Prostate gland (tissue), 2 donors: ENCODE measurements around the gene ZBTB32. TPM values are rescaled to one million over a fixed set of nuclear protein-coding genes. Genes with fewer than 3 reads are reported as not detected.
A peak's percentile ranks its signal among the peaks of the same experiment; 100 is the strongest.

Experiments used
- DNase-seq: peaks from one replicate; pipeline ENCODE4 v3.0.0-alpha.2; 2019; ENCODE audit warnings: low spot score
- H3K27ac ChIP-seq, 2 donors: fragments of 200-600 bp; sonication (generic); 2 replicates each; pipeline ENCODE4 v1.5.1; 2017 to 2019
- H3K27me3 ChIP-seq: fragments of 200-600 bp; sonication (generic); replicated peaks from 2 replicates; pipeline ENCODE4 v1.5.1; 2019; ENCODE audit not compliant: insufficient read depth
- H3K36me3 ChIP-seq, 2 donors: fragments of 200-600 bp; sonication (generic); 1 replicate in 1 of 2; 2 replicates in 1 of 2; pipeline versions ENCODE4 v1.5.1 to v1.8.1; 2017 to 2019
- H3K4me1 ChIP-seq: fragments of 200-600 bp; sonication (generic); replicated peaks from 2 replicates; pipeline ENCODE4 v1.5.1; 2019
- H3K4me3 ChIP-seq, 2 donors: fragments of 200-600 bp; sonication (generic); 2 replicates each; pipeline ENCODE4 v1.5.1; 2017 to 2019
- H3K9me3 ChIP-seq: fragments of 200-600 bp; sonication (generic); 2 replicates; pipeline ENCODE4 v1.5.1; 2017
- CTCF ChIP-seq, 4 experiments: fragments of 200-600 bp in 2 of 4; fragments of 450-650 bp in 2 of 4; sonication (generic) in 2 of 4; IDR thresholded peaks; 1 replicate in 3 of 4; 2 replicates in 1 of 4; pipeline ENCODE4 v1.5.1; 2016 to 2019; ENCODE audit warnings: antibody characterized with exemption in 4 of 4, mild to moderate bottlenecking in 2 of 4, moderate library complexity in 2 of 4
- POLR2A ChIP-seq: fragments of 450-650 bp; IDR thresholded peaks from one replicate; pipeline ENCODE4 v1.6.1; 2016; ENCODE audit warnings: antibody characterized with exemption, mild to moderate bottlenecking
- POLR2AphosphoS5 ChIP-seq: sonication (generic); formaldehyde crosslinking; IDR thresholded peaks from one replicate; pipeline ENCODE4 v1.6.1; 2017; ENCODE audit warnings: antibody characterized with exemption
- WGBS: methylation state at CpG from one replicate; pipeline ENCODE4 v1.1.5; 2018; 5-methylcytosine and 5-hydroxymethylcytosine counted together
- intact Hi-C: fragments of 100-400 bp; cut with DNase I; formaldehyde crosslinking; loops from one replicate; pipeline ENCODE4 v1.14.2; 2022
- total RNA-seq, 2 donors: library from RNA; depleted of rRNA; stranded (reverse); fragments of >200 nt; gene quantifications; one replicate each; pipeline ENCODE4 v1.1.0, GENCODE V29; 2016

Gene ZBTB32
- total RNA-seq, 2 donors from 2014 or later = 3.1 TPM; not detected in 1

GRCh38 chr19:35738021-35738886 is 33.9 kb downstream of the ZBTB32 start:
- H3K9me3 ChIP-seq = no peaks in the 10 kb centered on the region
- H3K4me3 ChIP-seq = no peak overlapping the region
- no peak overlapping the region for H3K27ac ChIP-seq
- no peak for DNase-seq
- TF ChIP-seq POLR2A = no peak
- no peak for TF ChIP-seq POLR2AphosphoS5
- TF ChIP-seq CTCF (IDR thresholded peaks at IDR 0.05) = no peak
- intact Hi-C loops = no loop called here
- H3K27me3 ChIP-seq = no peaks in the 10 kb centered on the region
- peaks cover 8 to 16% of the 10 kb centered on the region in 2 donors for H3K36me3 ChIP-seq
- WGBS = 91% methylated on average over 37 of the region's 37 CpGs
- peaks cover 3% of the 10 kb centered on the region for H3K4me1 ChIP-seq

- no peaks in the 10 kb centered on the region for H3K9me3 ChIP-seq
- WGBS = 89% methylated on average over 2 of the region's 2 CpGs
- H3K4me3 ChIP-seq = no peak overlapping the region
- peaks cover 3% of the 10 kb centered on the region for H3K4me1 ChIP-seq
- intact Hi-C loops = no loop called here
- DNase-seq = no peak
- H3K27ac ChIP-seq = no peak overlapping the region
- peaks cover 8 to 16% of the 10 kb centered on the region in 2 donors for H3K36me3 ChIP-seq
- TF ChIP-seq POLR2AphosphoS5 = no peak
- no peak for TF ChIP-seq POLR2A
- no peak for TF ChIP-seq CTCF (IDR thresholded peaks at IDR 0.05)
- no peaks in the 10 kb centered on the region for H3K27me3 ChIP-seq
Observed at GRCh38 chr19:35738887-35739229, 34.5 kb downstream of the ZBTB32 start.

GRCh38 chr19:35739275-35740107 is 35.1 kb downstream of the ZBTB32 start:
- DNase-seq = no peak
- Histone ChIP-seq H3K27ac (peak overlapping the region; percentile 40 to 68), H3K9me3 (no peaks in the 10 kb centered on the region), H3K36me3 (peaks cover 8 to 16% of the 10 kb centered on the region in 2 donors), H3K4me1 (peaks cover 3% of the 10 kb centered on the region), H3K4me3 (peak overlapping the region; percentile 39 to 54), H3K27me3 (no peaks in the 10 kb centered on the region)
- intact Hi-C loops = loop anchor here (5.0 to 10.0 kb wide), 2 partner anchors 193 to 475 kb away; partner anchors contain the start of genes ZNF146 and ZNF565
- TF ChIP-seq POLR2A (no peak), POLR2AphosphoS5 (no peak), CTCF (IDR thresholded peaks at IDR 0.05) (no peak)
- 73% methylated on average over 29 of the region's 29 CpGs for WGBS

- intact Hi-C loops = loop anchor here (5.0 to 10.0 kb wide), 2 partner anchors 192 to 475 kb away; partner anchors contain the start of genes ZNF146 and ZNF565
- Histone ChIP-seq H3K27ac (peak overlapping the region; percentile 40 to 68), H3K4me1 (peaks cover 3% of the 10 kb centered on the region), H3K27me3 (no peaks in the 10 kb centered on the region), H3K4me3 (peak overlapping the region; percentile 39 to 54), H3K9me3 (no peaks in the 10 kb centered on the region), H3K36me3 (peaks cover 8 to 16% of the 10 kb centered on the region in 2 donors)
- no peak for DNase-seq
- no peak for TF ChIP-seq CTCF (IDR thresholded peaks at IDR 0.05)
- TF ChIP-seq POLR2A = no peak
- TF ChIP-seq POLR2AphosphoS5 = no peak
- 2% methylated on average over 16 of the region's 16 CpGs for WGBS
Observed at GRCh38 chr19:35740108-35740422, 35.7 kb downstream of the ZBTB32 start.
